Fibroblast of upper back skin (primary cell): ENCODE results near the gene SLC6A13.
"Not testable (repeated sequence)": the region's sequence is repeated elsewhere in the genome, so short reads cannot be mapped to it uniquely, and the experiment has no call there.

Experiments
- DNase-seq: peaks from one replicate; pipeline ENCODE4 v3.0.0-alpha.2; 2013

SLC6A13 gene

GRCh38 chr12:263574-263973 is 938 bp upstream of the SLC6A13 start:
- DNase-seq = peak; percentile 70

GRCh38 chr12:262113-262512 is 523 bp downstream of the SLC6A13 start:
- no peak for DNase-seq

- no peak for DNase-seq
These were observed 4.9 kb downstream of the SLC6A13 start for GRCh38 chr12:257521-258321.

GRCh38 chr12:256958-257357 is 5.7 kb downstream of the SLC6A13 start:
- DNase-seq = no peak

- DNase-seq = no peak
These were observed 6.4 kb downstream of the SLC6A13 start for GRCh38 chr12:256225-256624.

- no peak for DNase-seq
These were observed 7.7 kb downstream of the SLC6A13 start for GRCh38 chr12:254912-255311.

GRCh38 chr12:254039-254438 is 8.6 kb downstream of the SLC6A13 start:
- DNase-seq = no peak

- DNase-seq = no peak
These were observed 9.4 kb downstream of the SLC6A13 start for GRCh38 chr12:253116-253831.

GRCh38 chr12:252636-253035 is 10.0 kb downstream of the SLC6A13 start:
- DNase-seq = no peak

- DNase-seq = no peak
These were observed 15.4 kb downstream of the SLC6A13 start for GRCh38 chr12:247271-247670.

GRCh38 chr12:243381-243780 is 19.3 kb downstream of the SLC6A13 start:
- no peak for DNase-seq

GRCh38 chr12:242496-242895 is 20.1 kb downstream of the SLC6A13 start:
- no peak for DNase-seq

GRCh38 chr12:241266-241665 is 21.4 kb downstream of the SLC6A13 start:
- DNase-seq = no peak

GRCh38 chr12:240566-240965 is 22.1 kb downstream of the SLC6A13 start:
- no peak for DNase-seq

- no peak for DNase-seq
These were observed 23.8 kb downstream of the SLC6A13 start for GRCh38 chr12:238736-239398.

- DNase-seq = no peak
These were observed 24.5 kb downstream of the SLC6A13 start for GRCh38 chr12:238116-238515.

GRCh38 chr12:237026-237815 is 25.4 kb downstream of the SLC6A13 start:
- no peak for DNase-seq

GRCh38 chr12:236445-236844 is 26.2 kb downstream of the SLC6A13 start:
- no peak for DNase-seq

GRCh38 chr12:235967-236366 is 26.7 kb downstream of the SLC6A13 start:
- not testable (repeated sequence) for DNase-seq

GRCh38 chr12:234891-235415 is 27.7 kb downstream of the SLC6A13 start:
- no peak for DNase-seq

- DNase-seq = no peak
These were observed 28.6 kb downstream of the SLC6A13 start for GRCh38 chr12:234019-234418.

- no peak for DNase-seq
These were observed 29.0 kb downstream of the SLC6A13 start for GRCh38 chr12:233615-233968.
